A549 (cell line): ENCODE data around the gene SLC13A5.

Experiments used
- CHD2 ChIP-seq: fragments of 150-350 bp; IDR thresholded peaks from 2 replicates; pipeline ENCODE4 v1.6.1; 2014; ENCODE audit warnings: low read length; ENCODE audit not compliant: partially characterized antibody
- CTCF ChIP-seq: fragments of >200 bp; sonication (Bioruptor Twin); formaldehyde crosslinking; IDR thresholded peaks from 3 replicates; pipeline ENCODE4 v1.5.1; 2016
- EHF ChIP-seq: fragments of 250-450 bp; sonication (Bioruptor Pico); IDR thresholded peaks from 2 replicates; pipeline ENCODE4 v1.5.0; 2020; ENCODE audit warnings: mild to moderate bottlenecking
- EHMT2 ChIP-seq: fragments of 200-600 bp; sonication (generic); IDR thresholded peaks from 2 replicates; pipeline ENCODE4 v1.6.1; 2016; ENCODE audit warnings: antibody characterized with exemption, low read depth, mild to moderate bottlenecking, moderate library complexity
- ELK1 ChIP-seq: fragments of 150-350 bp; IDR thresholded peaks from 2 replicates; pipeline ENCODE4 v1.6.1; 2014; ENCODE audit warnings: low read depth, mild to moderate bottlenecking, low read length
- JUN ChIP-seq, 2 experiments: fragments of >200 bp; sonication (Bioruptor Twin); formaldehyde crosslinking; IDR thresholded peaks; 2 replicates in 1 of 2; 3 replicates in 1 of 2; pipeline ENCODE4 v1.6.1; 2016 to 2017
- MAX ChIP-seq: IDR thresholded peaks from 2 replicates; pipeline ENCODE4 v1.6.1; 2012
- MAZ ChIP-seq: fragments of 150-350 bp; IDR thresholded peaks from 2 replicates; pipeline ENCODE4 v1.6.1; 2014; ENCODE audit warnings: antibody characterized with exemption, low read depth, low read length, borderline replicate concordance
- POLR2A ChIP-seq: IDR thresholded peaks from 2 replicates; pipeline ENCODE4 v1.6.1; 2012; ENCODE audit warnings: mild to moderate bottlenecking, low read length
- RAD21 ChIP-seq, 2 experiments: fragments of >200 bp in 1 of 2; sonication (Bioruptor Twin) in 1 of 2; formaldehyde crosslinking in 1 of 2; IDR thresholded peaks in 1 of 2; conservative IDR thresholded peaks in 1 of 2; 2 replicates in 1 of 2; 3 replicates in 1 of 2; pipeline ENCODE4 v1.6.1; 2012 to 2018; ENCODE audit warnings: inconsistent platforms in 1 of 2
- SMC3 ChIP-seq: fragments of >200 bp; sonication (Bioruptor Twin); formaldehyde crosslinking; IDR thresholded peaks from 3 replicates; pipeline ENCODE4 v1.6.1; 2018; ENCODE audit warnings: inconsistent platforms

- TF ChIP-seq CTCF: no peak
- TF ChIP-seq EHF (CRISPR knock-in tag): no peak
- no peak for TF ChIP-seq MAZ
- TF ChIP-seq MAX: no peak
- TF ChIP-seq EHMT2: no peak
- no peak for TF ChIP-seq JUN (IDR thresholded peaks at IDR 0.05)
- TF ChIP-seq ELK1: no peak
- TF ChIP-seq RAD21 (conservative IDR thresholded peaks at IDR 0.05 in 1 of 2, IDR thresholded peaks at IDR 0.05 in 1 of 2): no peak
- TF ChIP-seq CHD2: no peak
- TF ChIP-seq SMC3: no peak
- no peak for TF ChIP-seq POLR2A
These were observed 21.6 kb downstream of the SLC13A5 start for GRCh38 chr17:6691546-6691945.
